Fibroblast of lung (primary cell): ENCODE results near the gene C1QTNF3. TPM values are rescaled to one million over a fixed set of nuclear protein-coding genes. Genes with fewer than 3 reads are reported as not detected.

Source experiments
- DNase-seq, 2 donors: peaks; one replicate each; pipeline versions ENCODE4 v3.0.0 to v3.0.0-alpha.2; 2010; ENCODE audit warnings: low read depth in 2 of 2
- H2AFZ ChIP-seq: 2 replicates; pipeline ENCODE4 v1.5.1; 2012; ENCODE audit warnings: low read length, control low read depth, inconsistent platforms
- H3K27ac ChIP-seq: 2 replicates; pipeline ENCODE4 v1.5.1; 2011; ENCODE audit warnings: low read length, control low read depth; ENCODE audit not compliant: insufficient read depth
- H3K27me3 ChIP-seq: 2 replicates; pipeline ENCODE4 v1.5.1; 2011; ENCODE audit warnings: mild to moderate bottlenecking, low read length; ENCODE audit not compliant: control insufficient read depth, insufficient read depth
- H3K36me3 ChIP-seq: 2 replicates; pipeline ENCODE4 v1.5.1; 2011; ENCODE audit warnings: low read length; ENCODE audit not compliant: control insufficient read depth, insufficient read depth
- H3K4me1 ChIP-seq: 2 replicates; pipeline ENCODE4 v1.5.1; 2011; ENCODE audit warnings: low read length; ENCODE audit not compliant: control insufficient read depth, insufficient read depth; ENCODE audit errors: extremely low read depth
- H3K4me2 ChIP-seq: 2 replicates; pipeline ENCODE4 v1.5.1; 2011; ENCODE audit warnings: low read length, control low read depth; ENCODE audit not compliant: insufficient read depth; ENCODE audit errors: extremely low read depth
- H3K4me3 ChIP-seq, 4 experiments: fragments of 200-600 bp in 1 of 4; sonication (generic) in 1 of 4; replicated peaks in 1 of 4; 2 replicates each; pipeline ENCODE4 v1.5.1; 2011 to 2016; ENCODE audit warnings: low read length in 4 of 4, low read depth in 3 of 4, mild to moderate bottlenecking in 3 of 4, control low read depth in 2 of 4, inconsistent platforms in 1 of 4, mixed read lengths in 1 of 4; ENCODE audit not compliant: insufficient read depth in 1 of 4; ENCODE audit errors: control extremely low read depth in 1 of 4
- H3K79me2 ChIP-seq: 2 replicates; pipeline ENCODE4 v1.5.1; 2012; ENCODE audit warnings: mild to moderate bottlenecking, low read length, inconsistent platforms; ENCODE audit not compliant: control insufficient read depth, insufficient read depth
- H3K9ac ChIP-seq: 2 replicates; pipeline ENCODE4 v1.5.1; 2011; ENCODE audit warnings: mild to moderate bottlenecking, low read length, control low read depth; ENCODE audit not compliant: insufficient read depth
- H3K9me3 ChIP-seq: 2 replicates; pipeline ENCODE4 v1.5.1; 2012; ENCODE audit warnings: low read depth, low read length; ENCODE audit not compliant: control insufficient read depth, insufficient read depth
- H4K20me1 ChIP-seq: 2 replicates; pipeline ENCODE4 v1.5.1; 2011; ENCODE audit warnings: low read length; ENCODE audit not compliant: control insufficient read depth, insufficient read depth; ENCODE audit errors: extremely low read depth
- CTCF ChIP-seq, 2 donors: IDR thresholded peaks in 1 of 2; conservative IDR thresholded peaks in 1 of 2; 1 replicate in 1 of 2; 2 replicates in 1 of 2; pipeline ENCODE4 v1.5.1; 2011 to 2012; ENCODE audit warnings: low read length in 2 of 2, control low read depth in 1 of 2, inconsistent platforms in 1 of 2, low read depth in 1 of 2, mild to moderate bottlenecking in 1 of 2
- EZH2 ChIP-seq: IDR thresholded peaks from 2 replicates; pipeline ENCODE4 v1.5.1; 2012; ENCODE audit warnings: low read length, control low read depth, mild to moderate bottlenecking; ENCODE audit errors: missing control alignments
- polyA plus RNA-seq, 2 donors: library from polyadenylated mRNA; depleted of rRNA in 1 of 2; stranded (reverse) in 1 of 2; unstranded in 1 of 2; fragments of >200 nt; gene quantifications; 2 replicates each; pipeline ENCODE4 v1.2.1, GENCODE V29; 2011 to 2012; ENCODE audit warnings: missing spikeins in 1 of 2
- total RNA-seq: library from RNA; depleted of rRNA; stranded (reverse); fragments of >200 nt; gene quantifications from 2 replicates; pipeline ENCODE4 v1.2.1, GENCODE V29; 2014

C1QTNF3 gene
- total and polyA plus RNA-seq, 2 donors (not counting 1 experiment from before 2014, with no cell fraction given) = 0.68 to 1.2 TPM

DNA sequence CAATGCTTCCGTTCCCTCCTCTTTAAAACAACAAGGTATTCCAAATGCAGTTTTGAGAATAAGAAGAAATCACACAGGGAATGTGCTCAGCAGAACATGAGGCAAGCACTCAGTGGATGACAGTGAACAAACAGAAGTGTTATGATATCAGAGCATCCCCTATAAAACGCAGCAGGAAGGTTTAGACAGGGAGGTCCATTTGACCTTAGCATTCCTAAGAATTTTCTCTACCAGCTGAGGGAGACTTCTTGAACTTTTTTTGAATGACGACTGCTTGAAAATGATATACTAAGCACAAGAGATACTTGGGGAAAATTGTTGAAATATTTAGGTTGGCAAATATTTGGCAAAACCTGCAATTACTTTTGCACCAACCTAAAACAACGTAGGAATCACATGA lies 39.1 kb downstream of the C1QTNF3 start:
- H3K79me2 ChIP-seq = no peaks in the 10 kb centered on the region
- DNase-seq = no peak
- no peaks in the 10 kb centered on the region for H4K20me1 ChIP-seq
- no peak overlapping the region for H3K27ac ChIP-seq
- no peak overlapping the region for H3K4me3 ChIP-seq
- no peak overlapping the region for H3K9ac ChIP-seq
- H3K36me3 ChIP-seq = peaks cover 3% of the 10 kb centered on the region
- H3K4me1 ChIP-seq = peaks cover 3% of the 10 kb centered on the region
- TF ChIP-seq CTCF (conservative IDR thresholded peaks at IDR 0.05 in 1 of 2, IDR thresholded peaks at IDR 0.05 in 1 of 2; ENCODE audit: low read depth in 1 of 2, low read length in 2 of 2) = no peak
- no peak for TF ChIP-seq EZH2
- no peaks in the 10 kb centered on the region for H3K27me3 ChIP-seq
- no peak overlapping the region for H2AFZ ChIP-seq
- no peaks in the 10 kb centered on the region for H3K9me3 ChIP-seq
- no peak overlapping the region for H3K4me2 ChIP-seq

DNA sequence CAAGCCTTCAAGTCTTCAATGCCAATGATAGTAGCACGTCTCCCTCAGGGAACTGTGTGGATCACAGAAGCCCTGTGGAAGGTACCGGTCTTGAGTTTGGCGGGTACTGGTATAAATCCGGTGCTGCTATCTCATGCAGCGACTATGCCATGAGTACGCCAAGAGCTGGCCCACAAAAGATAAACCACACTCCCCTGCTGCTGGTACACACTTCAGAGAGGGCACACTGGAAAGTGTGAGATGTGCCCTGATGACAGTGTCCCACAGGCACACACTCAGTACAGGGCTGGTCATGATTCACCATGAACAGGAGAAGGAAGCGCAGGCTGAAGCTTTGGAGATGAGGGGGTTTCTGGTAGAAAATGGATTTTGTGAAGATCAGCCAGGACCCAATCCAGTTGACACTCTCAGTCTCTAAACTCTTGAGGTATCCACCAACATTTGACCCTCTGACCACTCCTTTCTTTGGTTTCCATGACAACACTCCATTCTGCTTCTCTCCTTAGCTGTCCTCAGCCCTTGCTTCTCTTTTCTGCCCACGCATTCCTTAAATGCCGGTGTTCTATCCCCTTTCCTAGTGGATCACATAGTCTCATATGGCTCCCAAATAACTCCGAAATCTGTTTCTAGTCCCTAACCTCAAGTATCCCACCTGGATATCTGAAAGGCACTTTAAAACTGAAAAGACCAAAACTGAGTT lies 40.2 kb downstream of the C1QTNF3 start:
- no peak overlapping the region for H3K4me3 ChIP-seq
- H3K4me1 ChIP-seq = no peaks in the 10 kb centered on the region
- no peak overlapping the region for H3K9ac ChIP-seq
- H3K36me3 ChIP-seq = peaks cover 3% of the 10 kb centered on the region
- peak in 1 of 2 donors; percentile 43 for DNase-seq
- TF ChIP-seq EZH2 (no peak), CTCF (conservative IDR thresholded peaks at IDR 0.05 in 1 of 2, IDR thresholded peaks at IDR 0.05 in 1 of 2; ENCODE audit: low read depth in 1 of 2, low read length in 2 of 2) (no peak)
- H3K27ac ChIP-seq = no peak overlapping the region
- H3K9me3 ChIP-seq = no peaks in the 10 kb centered on the region
- H2AFZ ChIP-seq = no peak overlapping the region
- H3K4me2 ChIP-seq = no peak overlapping the region
- H3K79me2 ChIP-seq = no peaks in the 10 kb centered on the region
- no peaks in the 10 kb centered on the region for H3K27me3 ChIP-seq
- no peaks in the 10 kb centered on the region for H4K20me1 ChIP-seq

- Histone ChIP-seq H3K27ac (no peak overlapping the region), H2AFZ (no peak overlapping the region), H3K27me3 (no peaks in the 10 kb centered on the region), H3K79me2 (no peaks in the 10 kb centered on the region), H3K9me3 (no peaks in the 10 kb centered on the region), H3K4me3 (no peak overlapping the region), H4K20me1 (no peaks in the 10 kb centered on the region), H3K9ac (no peak overlapping the region), H3K36me3 (peaks cover 3% of the 10 kb centered on the region), H3K4me2 (no peak overlapping the region), H3K4me1 (no peaks in the 10 kb centered on the region)
- DNase-seq = peak; percentile 45 to 75
- TF ChIP-seq CTCF (conservative IDR thresholded peaks at IDR 0.05 in 1 of 2, IDR thresholded peaks at IDR 0.05 in 1 of 2; ENCODE audit: low read depth in 1 of 2, low read length in 2 of 2) (no peak), EZH2 (no peak)
These were observed 41.7 kb downstream of the C1QTNF3 start for GRCh38 chr5:34001241-34001841.
